ENCODE measurements around the gene PGC.

The PGC gene

GRCh38 chr6:41728073-41728936 is 18.9 kb downstream of the PGC start:
- peak; percentile 100 for DNase-seq

- no peak for DNase-seq
Observed at GRCh38 chr6:41727705-41728072, 19.5 kb downstream of the PGC start.

- DNase-seq, result no peak
Observed at GRCh38 chr6:41726876-41727275, 20.3 kb downstream of the PGC start.

GRCh38 chr6:41724586-41725501 is 22.4 kb downstream of the PGC start:
- DNase-seq, result no peak

GRCh38 chr6:41724228-41724580 is 23.0 kb downstream of the PGC start:
- DNase-seq, result no peak

GRCh38 chr6:41723530-41724227 is 23.5 kb downstream of the PGC start:
- DNase-seq, result no peak

- no peak for DNase-seq
Observed at GRCh38 chr6:41722969-41723529, 24.1 kb downstream of the PGC start.

- no peak for DNase-seq
Observed at GRCh38 chr6:41721414-41721813, 25.8 kb downstream of the PGC start.

- DNase-seq, result no peak
Observed at GRCh38 chr6:41720783-41721182, 26.4 kb downstream of the PGC start.

- no peak for DNase-seq
Observed at GRCh38 chr6:41720262-41720620, 27.0 kb downstream of the PGC start.

- DNase-seq, result no peak
Observed at GRCh38 chr6:41719436-41720261, 27.5 kb downstream of the PGC start.

- DNase-seq, result no peak
Observed at GRCh38 chr6:41718828-41719227, 28.4 kb downstream of the PGC start.

- no peak for DNase-seq
Observed at GRCh38 chr6:41717392-41717736, 29.8 kb downstream of the PGC start.

GRCh38 chr6:41716516-41717391 is 30.4 kb downstream of the PGC start:
- DNase-seq, result no peak

GRCh38 chr6:41715795-41716515 is 31.2 kb downstream of the PGC start:
- DNase-seq, result no peak

GRCh38 chr6:41714556-41715273 is 32.5 kb downstream of the PGC start:
- DNase-seq, result no peak

- no peak for DNase-seq
Observed at GRCh38 chr6:41713650-41714291, 33.4 kb downstream of the PGC start.

GRCh38 chr6:41713159-41713649 is 34.0 kb downstream of the PGC start:
- no peak for DNase-seq

- no peak for DNase-seq
Observed at GRCh38 chr6:41712651-41713103, 34.5 kb downstream of the PGC start.

Data from NCI-H146 (cell line).